ENCODE data around the gene ATL3.
"Not testable (repeated sequence)": the region's sequence is repeated elsewhere in the genome, so short reads cannot be mapped to it uniquely, and the experiment has no call there.

ATL3 gene

GRCh38 chr11:63671322-63672155 is at the start of gene ATL3:
Gene ATL3 (minus strand): TSS chr11:63671376. CDS start chr11:63671335, 41 bp downstream.
- DNase-seq (ENCODE audit: low read depth), result peak; percentile 89

DNA sequence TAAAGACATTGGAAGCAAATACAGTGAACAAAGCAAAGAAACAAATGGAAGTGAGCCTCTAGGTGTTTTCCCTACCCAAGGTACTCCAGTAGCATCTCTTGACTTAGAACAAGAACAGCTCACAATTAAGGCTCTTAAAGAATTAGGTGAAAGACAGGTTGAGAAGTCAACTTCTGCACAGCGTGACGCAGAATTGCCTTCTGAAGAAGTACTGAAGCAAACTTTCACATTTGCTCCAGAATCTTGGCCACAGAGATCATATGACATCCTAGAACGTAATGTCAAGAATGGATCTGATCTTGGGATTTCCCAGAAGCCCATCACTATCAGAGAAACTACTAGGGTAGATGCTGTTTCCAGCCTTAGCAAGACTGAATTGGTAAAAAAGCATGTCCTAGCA is 49.4 kb upstream of the ATL3 start:
- no peak for DNase-seq (ENCODE audit: low read depth)

- no peak for DNase-seq (ENCODE audit: low read depth)
These were observed 48.8 kb upstream of the ATL3 start for GRCh38 chr11:63719987-63720386.

GRCh38 chr11:63719001-63719400 is 47.8 kb upstream of the ATL3 start:
- DNase-seq (ENCODE audit: low read depth), result no peak

DNA sequence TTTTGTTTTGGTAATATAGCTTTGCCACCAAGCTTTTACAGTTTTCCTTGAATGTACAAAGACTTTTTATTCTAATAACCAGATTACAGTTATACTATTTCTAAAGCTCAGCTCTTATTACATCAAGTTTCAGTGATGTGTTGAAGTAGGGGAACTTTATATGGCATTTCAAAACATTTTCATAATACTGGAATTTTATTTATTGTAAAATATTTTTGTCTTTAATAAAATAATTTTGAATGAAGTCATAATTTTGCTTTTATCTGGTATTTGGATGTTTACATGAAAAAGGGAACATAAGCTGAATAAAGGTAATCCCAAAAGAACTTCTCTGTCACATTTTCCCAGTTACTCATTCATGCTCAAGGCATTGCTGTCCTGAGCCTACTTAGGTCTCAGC is 44.9 kb upstream of the ATL3 start:
- DNase-seq (ENCODE audit: low read depth), result no peak

GRCh38 chr11:63713766-63714165 is 42.6 kb upstream of the ATL3 start:
- DNase-seq (ENCODE audit: low read depth), result no peak

DNA sequence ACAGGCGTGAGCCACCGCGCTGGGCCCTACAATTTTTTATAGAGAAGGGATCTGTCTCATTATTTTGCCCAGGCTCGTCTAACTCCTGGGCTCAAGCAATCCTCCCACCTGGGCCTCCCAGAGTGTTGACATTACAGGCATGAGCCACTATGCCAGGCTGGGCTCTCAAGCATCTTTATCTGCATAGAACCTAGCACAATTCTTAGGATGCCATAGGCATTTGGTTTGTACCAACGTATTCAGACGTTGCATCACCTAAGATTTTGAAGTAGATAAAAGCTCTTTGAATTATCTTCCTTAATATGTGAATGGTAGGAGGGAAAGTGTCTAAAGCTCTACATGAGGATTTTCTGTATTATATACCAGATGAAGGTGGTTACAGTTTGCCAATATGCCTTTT is 40.7 kb upstream of the ATL3 start:
- no peak for DNase-seq (ENCODE audit: low read depth)

DNA sequence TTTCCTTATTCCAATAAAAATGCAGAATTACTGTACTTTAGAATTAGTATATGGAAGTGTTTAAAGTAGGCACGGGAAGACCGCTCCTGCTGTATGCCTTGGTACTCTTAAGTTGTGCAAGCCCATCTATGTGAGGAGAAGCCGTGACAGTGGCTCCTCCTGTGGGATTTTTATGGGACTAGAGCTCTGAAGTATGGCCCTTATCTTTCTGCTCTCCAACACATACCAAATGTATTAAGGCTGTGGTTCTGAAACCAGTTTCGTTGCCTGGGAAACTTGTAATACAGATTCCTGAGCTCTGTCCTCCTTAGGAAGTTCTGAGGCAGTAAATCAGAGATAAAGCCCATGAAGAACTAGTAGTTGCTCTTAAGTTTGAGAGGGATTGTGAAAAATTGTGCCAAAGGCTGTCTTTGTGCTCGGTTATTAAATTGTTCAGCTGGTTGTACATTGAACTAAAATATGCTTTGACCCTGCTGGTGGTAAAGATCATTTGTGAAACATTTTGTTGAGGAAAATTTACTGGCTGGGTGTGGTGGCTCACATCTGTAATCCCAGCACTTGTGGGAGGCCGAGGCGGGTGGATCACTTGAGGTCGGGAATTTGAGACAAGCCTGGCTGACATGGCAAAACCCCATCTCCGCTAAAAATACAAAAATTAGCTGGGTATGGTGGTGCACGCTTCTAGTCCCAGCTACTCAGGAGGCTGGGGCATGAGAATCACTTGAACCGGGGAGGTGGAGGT is 39.5 kb upstream of the ATL3 start:
- no peak for DNase-seq (ENCODE audit: low read depth)

- no peak for DNase-seq (ENCODE audit: low read depth)
These were observed 38.2 kb upstream of the ATL3 start for GRCh38 chr11:63709336-63709884.

DNA sequence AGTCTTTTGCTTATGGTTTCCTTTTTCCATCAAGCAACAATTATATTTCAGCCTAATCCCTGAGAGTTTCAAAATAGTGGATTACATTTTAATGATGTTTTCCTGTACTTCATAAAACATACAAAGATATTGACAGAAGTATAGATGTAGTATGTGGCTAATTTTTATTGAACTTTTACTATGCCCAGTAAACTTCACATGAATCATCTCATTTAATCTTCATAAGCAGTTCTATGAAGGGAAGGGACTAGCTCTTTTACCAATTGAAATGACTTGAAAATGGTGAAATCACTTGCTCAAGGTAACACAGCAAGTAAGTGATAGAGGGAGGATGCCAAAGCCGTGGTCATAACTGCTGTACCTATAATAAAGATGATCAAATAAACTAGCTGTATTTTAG is 37.6 kb upstream of the ATL3 start:
- DNase-seq (ENCODE audit: low read depth), result no peak

GRCh38 chr11:63705526-63705925 is 34.4 kb upstream of the ATL3 start:
- no peak for DNase-seq (ENCODE audit: low read depth)

DNA sequence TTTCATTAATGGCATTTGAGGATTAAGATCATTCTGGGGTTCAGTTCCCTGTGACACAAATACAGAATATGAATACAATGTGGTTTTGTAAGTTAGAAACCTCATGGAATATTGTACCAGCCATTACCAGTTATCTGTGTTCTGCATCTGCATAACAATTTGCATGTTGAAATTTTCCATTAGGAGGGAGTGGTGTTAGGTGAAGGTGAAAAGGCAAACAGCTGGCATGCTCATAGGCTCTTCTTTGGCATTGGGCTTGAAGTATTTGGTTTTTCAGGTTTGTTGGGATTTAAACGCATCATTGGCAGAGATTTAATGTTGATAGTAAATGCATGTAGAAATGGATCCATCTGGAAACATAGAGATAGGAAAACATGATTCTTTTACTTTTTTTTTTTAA is 28.7 kb upstream of the ATL3 start:
- DNase-seq (ENCODE audit: low read depth), result no peak

DNA sequence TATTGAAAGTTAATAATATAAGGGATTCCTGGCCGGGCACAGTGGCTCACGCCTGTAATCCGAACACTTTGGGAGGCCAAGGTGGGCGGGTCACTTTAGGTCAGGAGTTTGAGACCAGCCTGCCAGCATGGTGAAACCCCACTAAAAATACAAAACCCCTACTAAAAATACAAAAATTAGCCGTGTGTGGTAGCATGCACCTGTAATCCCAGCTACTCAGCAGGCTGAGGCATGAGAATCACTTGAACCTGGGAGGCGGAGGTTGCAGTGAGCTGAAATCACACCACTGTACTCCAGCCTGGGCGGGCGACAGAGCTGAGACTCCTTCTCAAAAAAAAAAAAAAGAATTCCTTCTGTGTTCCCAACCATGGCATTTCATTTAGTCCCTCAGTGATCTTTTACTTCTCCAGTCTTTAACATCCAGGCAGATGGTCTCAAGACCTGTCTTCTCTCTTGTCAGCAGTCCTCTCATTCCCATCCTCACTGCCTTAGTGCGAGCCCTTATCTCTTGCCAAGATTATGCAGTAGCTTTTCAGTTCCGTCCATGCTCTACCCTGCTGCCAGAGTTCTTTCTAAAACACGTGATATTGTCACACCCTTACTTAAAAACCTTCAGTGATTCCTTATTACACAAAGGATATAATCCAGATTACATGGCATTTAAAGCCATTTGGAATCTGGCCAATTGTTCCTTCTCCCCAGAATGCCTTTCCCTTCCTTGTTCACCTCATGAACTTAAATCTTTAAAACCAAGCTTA is 28.0 kb upstream of the ATL3 start:
- no peak for DNase-seq (ENCODE audit: low read depth)

DNA sequence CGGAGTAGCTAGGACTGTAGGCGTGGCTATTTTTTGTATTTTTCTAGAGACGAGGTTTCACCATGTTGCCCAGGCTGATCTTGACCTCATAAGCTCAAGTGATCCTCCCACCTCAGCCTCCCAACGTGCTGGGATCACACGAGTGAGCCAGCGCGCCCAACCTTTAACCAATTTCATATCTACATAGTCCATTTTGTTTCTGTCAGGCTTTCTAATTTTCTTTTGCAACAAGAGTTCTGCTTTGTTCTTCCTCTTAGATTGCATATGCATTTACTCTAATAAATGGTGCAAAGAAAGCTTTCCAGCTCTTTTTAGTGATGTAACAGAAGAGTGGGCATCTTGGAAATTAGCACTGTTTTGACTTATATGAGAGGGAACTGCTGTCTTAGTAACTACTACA is 23.4 kb upstream of the ATL3 start:
- no peak for DNase-seq (ENCODE audit: low read depth)

DNA sequence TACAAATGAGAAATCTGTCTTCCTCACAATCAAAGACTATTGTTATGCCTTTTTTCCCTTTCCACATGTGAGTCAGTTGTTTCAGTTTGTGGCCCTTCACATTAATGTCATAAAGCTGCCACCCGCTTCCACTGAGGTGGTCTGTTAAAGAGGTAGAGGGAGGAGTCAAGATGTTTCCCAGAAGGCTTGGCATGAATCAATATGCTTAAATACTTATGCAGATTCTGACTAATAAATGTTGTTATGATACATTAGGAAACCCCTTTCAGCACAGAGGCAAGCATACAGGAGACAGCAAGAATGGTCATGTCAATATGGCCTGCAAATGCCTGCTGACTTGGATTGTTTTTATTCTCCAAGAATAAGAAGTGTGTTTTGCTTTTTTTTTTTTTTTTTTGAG is 16.7 kb upstream of the ATL3 start:
- no peak for DNase-seq (ENCODE audit: low read depth)

DNA sequence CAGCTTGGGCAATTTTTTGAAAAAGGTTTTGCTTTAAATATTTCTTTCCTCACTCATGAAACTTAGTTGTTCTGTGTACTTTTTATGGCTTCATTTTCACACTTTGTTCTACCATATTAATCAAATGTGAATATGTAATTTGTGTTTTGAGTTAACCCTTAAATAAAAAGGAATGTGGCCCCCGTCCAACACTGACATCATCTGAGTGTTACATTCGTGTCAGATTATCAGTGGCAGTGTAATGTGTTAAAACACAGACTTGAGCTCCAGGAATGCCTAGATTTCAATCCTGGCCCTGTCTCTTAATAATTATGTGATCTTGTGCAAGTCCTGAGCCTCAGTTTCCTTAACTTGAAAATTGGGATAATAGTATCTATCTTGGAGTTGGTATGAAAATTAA is 15.8 kb upstream of the ATL3 start:
- DNase-seq (ENCODE audit: low read depth), result no peak

DNA sequence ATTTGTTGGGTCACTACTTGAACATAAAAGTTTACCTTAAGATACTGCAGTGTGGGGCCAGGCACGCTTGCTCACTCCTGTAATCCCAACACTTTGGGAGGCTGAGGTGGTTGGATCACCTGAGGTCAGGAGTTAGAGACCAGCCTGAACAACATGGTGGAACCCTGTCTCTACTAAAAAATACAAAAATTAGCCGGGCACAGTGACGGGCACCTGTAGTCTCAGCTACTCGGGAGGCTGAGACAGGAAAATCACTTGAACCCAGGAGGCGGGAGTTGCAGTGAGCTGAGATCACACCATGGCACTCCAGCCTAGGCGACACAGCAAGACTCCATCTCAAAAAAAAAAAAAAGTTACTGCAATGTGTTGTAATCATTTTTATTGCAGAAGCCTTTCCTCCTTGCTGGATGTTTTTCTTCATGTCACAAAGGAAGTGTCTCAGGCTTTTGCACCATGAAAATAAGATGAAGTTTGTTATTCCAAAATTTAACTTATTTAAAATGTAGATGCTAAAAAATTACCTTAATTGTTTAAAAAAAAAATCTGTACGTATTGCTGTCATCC is 14.1 kb upstream of the ATL3 start:
- DNase-seq (ENCODE audit: low read depth), result not testable (repeated sequence)

- no peak for DNase-seq (ENCODE audit: low read depth)
These were observed 12.2 kb upstream of the ATL3 start for GRCh38 chr11:63683133-63683991.

- DNase-seq (ENCODE audit: low read depth), result no peak
These were observed 11.2 kb upstream of the ATL3 start for GRCh38 chr11:63682066-63683021.

Data from CMK (cell line).